Stimulated activated CD8-positive, alpha-beta memory T cell treated with anti-CD3 and anti-CD28 coated beads, Interleukin-7, amount 100 ng/mL, for 4 hours (primary cell): Measurements from ENCODE around the gene USP13.
"Not testable (repeated sequence)": the region's sequence is repeated elsewhere in the genome, so short reads cannot be mapped to it uniquely, and the experiment has no call there.

Experiments
- DNase-seq, 2 donors: peaks; one replicate each; pipeline ENCODE4 v3.0.0-alpha.2; 2020; ENCODE audit warnings: low read depth in 2 of 2

Gene USP13, protein sequence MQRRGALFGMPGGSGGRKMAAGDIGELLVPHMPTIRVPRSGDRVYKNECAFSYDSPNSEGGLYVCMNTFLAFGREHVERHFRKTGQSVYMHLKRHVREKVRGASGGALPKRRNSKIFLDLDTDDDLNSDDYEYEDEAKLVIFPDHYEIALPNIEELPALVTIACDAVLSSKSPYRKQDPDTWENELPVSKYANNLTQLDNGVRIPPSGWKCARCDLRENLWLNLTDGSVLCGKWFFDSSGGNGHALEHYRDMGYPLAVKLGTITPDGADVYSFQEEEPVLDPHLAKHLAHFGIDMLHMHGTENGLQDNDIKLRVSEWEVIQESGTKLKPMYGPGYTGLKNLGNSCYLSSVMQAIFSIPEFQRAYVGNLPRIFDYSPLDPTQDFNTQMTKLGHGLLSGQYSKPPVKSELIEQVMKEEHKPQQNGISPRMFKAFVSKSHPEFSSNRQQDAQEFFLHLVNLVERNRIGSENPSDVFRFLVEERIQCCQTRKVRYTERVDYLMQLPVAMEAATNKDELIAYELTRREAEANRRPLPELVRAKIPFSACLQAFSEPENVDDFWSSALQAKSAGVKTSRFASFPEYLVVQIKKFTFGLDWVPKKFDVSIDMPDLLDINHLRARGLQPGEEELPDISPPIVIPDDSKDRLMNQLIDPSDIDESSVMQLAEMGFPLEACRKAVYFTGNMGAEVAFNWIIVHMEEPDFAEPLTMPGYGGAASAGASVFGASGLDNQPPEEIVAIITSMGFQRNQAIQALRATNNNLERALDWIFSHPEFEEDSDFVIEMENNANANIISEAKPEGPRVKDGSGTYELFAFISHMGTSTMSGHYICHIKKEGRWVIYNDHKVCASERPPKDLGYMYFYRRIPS

DNA sequence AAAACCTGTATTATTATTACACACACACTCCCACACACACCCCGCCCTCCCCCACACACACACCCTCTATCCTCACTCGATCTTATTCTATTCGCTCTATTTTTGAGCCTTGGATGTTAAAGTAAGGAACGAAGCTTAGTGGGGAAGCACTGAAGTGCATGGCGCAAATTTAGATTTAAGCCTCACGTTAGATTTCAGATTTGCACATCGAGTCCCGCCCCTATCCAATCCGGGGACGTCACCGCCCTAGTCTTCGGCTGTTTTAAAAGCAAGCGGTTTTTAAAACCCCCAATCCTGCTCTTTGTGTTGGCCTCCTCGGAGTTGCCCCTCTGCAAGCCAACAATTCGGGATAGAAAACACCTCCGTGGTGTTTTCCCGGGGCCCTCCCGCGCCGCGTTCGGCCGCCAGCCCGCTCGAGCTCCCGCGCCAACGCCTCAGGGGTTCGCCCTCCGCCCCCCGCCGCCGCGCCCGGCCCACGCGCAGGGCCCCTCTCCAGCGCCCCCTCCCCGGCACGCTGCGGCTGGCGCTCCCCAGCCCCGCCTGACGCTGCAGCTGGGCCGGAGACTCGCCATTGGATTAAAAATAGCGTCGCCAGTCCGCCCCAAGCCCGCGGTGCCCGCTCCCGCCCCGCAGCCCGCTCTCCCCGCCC lies at the start of gene USP13:
Gene USP13 (plus strand): TSS at position 594 of the 649 bp plus-strand sequence. CDS start 186 bp downstream, outside the sequence.
- DNase-seq: peak; percentile 17 to 59

DNA sequence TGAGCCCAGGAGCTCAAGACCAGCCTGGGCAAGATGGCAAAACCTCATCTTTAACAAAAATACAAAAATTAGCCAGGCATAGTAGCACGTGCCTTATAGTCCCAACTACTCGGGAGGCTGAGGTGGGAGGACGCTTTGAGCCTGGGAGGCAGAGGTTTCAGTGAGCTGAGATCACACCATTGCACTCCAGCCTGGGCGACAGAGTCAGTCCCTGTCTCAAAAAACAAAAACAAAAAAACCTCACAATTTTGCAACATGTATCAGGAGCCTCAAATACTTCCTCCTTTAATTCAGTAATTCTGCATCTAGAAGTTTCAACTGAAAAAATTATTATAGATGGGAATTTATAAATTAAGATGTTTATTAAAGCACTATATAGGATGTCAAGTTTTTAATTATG lies 49.5 kb upstream of the USP13 start:
- DNase-seq: no peak

DNA sequence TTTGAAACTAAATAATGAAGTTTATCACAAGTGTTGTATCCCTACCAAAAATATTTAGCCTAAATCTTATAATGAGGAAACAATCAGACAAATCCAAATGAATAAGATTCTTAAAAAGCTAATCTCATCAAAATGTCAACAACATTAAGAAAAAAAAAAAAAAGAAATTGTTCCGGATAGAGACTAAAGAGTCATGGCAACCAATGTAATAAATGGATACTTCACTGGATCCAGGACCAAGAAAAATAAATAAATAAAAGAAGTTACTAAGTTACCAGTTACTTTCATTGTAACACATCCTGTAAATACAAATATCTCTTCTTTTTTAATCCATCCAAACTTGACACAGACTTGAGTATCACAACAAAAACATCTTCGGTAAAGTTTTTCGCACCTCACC lies 49.0 kb upstream of the USP13 start:
- DNase-seq: no peak

DNA sequence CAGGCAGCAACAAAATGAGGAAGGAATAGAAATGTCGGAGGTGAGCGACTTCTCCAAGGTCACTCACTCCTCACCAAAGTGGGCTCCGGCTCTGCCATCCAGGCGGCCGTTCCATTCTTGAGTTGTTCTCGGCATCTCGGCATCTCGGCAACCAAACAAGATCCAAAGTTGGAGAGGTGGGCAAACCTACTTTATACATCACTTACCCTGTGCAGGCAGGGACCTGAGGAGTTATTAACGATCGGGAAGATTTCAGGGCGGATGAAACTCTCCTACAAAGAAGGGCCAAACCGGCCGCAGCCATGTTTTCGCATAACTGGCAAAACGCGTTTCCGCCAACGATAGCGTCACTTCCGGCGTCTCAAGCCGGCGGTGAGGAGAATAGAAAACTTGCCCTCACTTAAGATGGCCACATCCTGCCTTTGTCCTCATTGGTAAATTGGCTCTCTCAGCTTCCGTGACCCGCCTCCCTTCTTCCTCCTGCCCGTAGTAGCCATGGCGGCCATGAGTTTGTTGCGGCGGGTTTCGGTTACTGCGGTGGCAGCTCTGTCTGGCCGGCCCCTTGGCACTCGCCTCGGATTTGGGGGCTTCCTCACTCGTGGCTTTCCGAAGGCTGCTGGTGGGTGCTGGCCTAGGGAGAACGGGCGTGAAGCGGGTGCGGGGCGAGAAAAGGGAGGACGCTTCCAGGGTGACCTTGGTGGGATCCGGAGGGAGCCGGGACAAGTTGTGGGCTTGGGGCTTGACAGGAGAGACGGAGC lies 48.3 kb upstream of the USP13 start, which contains the start of the genes MRPL47 and NDUFB5:
Gene MRPL47 (minus strand): TSS at position 318 of the 758 bp plus-strand sequence. CDS start 14 bp downstream, at position 304.
Gene NDUFB5 (plus strand): TSS at position 474 of the 758 bp plus-strand sequence. CDS start 22 bp downstream, at position 496.
- peak; percentile 84 to 90 for DNase-seq

DNA sequence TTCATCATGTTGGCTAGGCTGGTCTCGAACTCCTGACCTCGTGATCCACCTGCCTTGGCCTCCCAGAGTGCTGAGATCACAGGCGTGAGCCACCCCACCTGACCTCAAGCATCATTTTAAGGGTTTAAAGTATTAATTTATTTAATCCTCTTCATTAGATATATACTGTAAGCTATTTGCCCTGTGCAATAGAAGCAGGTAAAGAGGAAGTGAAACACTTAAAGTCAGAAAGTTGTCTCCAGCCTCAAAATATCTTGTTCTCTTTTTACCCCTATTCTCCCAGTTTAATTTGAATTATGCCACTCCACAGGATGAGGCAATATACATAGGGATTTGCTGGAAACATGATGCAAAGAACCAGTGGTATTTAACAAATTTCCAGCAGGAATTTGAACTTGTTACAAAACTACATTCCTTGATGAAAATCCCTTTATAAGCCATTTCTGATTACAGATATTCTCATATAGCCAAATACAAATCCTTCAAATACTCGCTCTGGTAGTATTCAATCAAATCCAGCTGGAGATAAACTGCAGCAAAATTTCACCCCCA lies 46.2 kb upstream of the USP13 start:
- DNase-seq: no peak

DNA sequence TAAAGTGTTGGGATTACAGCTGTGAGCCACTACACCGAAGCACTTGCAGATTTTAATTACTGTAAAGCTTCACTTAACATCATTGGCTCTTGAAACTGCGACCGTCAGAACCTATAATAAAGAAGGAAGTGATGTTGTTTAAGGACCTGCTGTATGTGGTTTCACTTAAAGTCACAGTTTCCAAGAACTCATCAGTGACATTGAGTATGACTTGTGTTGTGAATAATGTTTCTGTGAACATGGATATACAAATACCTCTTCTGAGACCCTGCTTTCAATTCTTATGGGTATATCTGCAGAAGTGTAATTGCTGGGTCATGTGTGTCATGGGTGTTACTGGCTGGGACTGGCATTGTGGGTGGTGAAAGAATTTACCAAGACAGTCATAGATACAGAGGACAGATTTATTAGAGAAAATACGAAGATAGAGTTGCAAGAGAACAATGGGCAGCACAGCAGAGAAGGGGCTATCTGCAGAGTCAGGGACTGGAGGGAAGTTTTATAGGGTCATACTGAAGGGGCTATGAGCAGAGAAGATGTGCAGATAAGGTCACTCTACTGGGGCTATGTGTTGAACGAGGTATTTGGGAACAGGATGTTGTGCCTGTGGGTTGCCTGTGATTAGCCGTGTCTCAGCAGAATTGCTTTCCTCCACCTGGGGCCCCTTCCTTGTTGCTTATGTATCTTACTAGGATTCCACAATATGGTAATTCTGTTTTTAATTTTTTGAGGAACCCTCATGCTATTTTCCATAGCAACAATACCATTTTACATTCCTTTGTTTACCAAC lies 43.7 kb upstream of the USP13 start:
- no peak for DNase-seq

DNA sequence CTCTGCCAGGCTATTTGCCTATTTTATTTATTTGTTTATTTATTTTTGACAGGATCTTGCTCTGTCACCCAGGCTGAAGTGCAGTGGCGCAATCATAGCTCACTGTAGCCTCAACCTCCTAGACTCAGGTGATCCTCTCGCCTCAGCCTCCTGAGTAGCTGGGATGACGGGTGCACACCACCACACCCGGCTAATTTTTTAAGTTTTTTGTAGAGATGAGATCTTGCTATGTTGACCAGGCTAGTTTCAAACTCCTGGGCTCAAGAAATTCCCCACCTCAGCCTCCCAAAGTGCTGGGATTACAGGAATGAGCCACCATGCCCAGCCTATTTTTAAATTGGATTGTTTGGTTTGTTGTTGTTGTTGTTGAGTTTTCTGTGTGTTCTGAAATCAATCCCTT lies 42.8 kb upstream of the USP13 start:
- no peak for DNase-seq

DNA sequence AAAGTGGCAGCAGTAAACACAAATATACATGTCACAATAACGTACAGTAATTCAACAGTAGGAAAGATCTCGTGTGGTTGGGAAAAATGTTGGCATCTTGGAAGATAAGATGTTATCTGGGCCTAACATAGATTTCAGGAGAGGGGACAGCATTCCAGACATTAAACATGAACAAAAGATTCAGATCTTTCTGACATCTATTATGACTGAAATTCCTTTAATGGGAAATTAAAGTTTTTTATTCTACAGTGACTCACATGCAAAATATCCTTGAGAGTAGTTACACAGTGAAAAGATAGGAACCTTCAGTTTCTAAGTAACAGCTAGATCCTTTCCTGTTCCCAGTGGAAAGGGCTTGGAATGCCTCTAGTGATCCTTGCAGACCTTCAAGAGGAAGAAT lies 39.0 kb upstream of the USP13 start:
- DNase-seq: no peak

DNA sequence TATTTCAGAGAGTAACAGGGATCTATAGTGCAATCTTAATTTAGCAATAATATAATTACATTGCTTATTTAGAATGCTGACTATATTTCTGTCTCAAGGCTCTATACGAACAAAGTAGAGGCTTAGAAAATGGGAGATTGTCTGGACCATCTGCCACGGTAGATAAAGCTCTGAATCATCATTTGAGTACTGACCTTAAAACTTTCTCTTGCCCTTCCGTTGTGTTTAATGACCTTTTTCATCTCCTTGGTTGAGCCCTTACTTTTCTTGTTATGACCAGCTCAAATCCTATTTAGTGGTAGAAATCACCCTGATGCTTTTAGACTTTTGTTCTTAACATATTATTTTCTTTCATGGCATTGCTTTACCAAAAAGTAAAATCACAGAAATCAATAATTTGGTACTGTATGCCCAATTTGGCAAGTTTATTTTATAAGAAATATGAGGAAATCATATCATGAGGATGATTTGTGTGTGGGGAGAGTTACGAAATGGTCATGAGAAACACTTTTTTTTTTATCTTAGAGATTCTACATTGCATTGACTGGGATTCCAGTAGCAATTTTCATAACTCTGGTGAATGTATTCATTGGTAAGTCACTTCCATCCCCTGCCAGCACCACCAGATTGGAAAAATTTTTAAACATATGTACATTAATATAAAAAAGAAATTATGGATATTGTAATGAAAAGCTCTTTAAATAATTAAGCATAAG lies 37.2 kb upstream of the USP13 start:
- no peak for DNase-seq

DNA sequence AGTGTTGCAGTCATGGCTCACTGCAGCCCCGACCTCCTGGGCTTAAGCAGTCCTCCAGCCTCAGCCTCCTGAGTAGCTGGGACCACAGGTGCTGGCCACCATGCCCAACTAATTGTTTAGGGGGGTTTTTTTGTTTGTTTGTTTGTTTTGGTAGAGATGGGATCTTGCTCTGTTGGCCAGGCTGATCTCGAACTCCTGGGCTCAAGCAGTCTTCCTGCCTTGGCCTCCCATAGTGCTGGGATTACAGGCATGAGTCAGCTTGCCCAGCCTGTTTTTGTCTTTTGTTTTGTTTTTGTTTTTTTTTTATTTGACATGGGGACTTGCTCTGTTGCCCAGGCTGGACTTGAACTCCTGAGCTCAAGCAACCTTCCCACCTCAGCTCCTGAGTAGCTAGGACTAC lies 30.8 kb upstream of the USP13 start:
- no peak for DNase-seq

DNA sequence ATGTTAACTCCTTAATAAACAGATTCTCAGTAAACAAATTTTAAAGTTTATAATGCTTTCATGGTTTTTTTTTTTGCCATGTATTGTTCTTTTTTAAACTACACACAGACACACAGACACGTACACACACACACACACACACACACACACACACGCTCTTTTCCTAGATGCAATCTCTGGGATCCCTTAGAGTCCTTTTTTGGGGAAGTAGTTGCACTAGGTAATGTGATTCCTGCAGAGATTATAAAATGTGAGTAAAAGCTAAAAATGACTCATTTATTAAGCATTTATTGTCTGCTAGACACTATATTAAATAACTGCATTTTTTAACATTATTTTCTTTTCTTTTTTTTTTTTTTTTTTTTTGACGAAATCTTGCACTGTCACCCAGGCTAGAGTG lies 28.4 kb upstream of the USP13 start:
- DNase-seq: no peak

DNA sequence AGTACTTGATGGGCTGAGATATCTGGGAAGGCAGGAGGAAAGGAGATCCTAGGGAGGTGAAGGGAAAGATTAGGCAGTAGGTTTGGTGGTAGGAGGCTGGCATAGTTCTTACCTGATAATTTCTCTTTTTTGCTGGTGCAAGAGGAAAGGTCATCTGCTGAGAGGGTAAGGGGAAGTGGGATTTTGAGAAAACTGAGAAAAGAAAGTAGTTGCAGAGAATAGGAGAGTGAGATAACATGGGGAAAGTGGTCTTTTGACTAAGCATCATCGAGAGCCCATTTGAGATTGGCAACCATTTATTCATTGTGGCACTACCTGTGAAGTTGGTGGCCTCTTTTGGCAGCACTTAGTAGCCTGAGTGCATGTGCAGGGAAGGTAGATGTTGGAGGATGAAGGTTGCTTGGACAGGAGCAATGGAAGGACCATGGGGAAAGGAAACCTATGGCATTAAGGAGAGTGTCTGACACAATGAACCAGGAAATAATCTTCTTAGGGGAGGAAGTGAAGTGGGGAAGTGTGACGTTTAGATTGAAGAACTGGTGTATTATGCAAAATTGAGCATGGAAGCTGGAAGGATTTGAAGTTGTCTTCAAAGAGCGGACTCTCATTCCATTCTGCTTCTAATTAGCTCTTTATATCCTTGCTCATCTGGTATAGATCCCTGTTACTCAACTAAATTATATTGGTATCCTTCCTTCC lies 21.9 kb upstream of the USP13 start:
- no peak for DNase-seq

DNA sequence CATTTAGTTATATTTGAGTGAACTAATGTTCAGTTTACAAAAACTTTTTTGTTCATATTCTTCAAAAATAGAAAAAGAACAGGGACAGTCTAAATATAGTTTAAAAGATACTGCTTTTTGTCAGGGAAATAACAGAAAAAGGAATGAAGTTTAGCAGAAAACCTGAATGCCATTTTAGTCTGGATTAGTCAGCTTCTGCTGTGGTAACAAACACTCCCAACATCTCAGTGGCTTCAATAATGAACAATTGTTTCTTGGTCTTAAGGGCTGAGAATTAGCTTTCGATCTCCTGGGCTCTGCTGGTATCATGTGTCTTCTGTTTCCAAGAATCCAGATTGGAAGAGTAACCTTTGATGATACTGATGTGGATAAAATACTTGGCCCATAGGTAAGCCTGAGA lies 12.4 kb upstream of the USP13 start:
- no peak for DNase-seq

DNA sequence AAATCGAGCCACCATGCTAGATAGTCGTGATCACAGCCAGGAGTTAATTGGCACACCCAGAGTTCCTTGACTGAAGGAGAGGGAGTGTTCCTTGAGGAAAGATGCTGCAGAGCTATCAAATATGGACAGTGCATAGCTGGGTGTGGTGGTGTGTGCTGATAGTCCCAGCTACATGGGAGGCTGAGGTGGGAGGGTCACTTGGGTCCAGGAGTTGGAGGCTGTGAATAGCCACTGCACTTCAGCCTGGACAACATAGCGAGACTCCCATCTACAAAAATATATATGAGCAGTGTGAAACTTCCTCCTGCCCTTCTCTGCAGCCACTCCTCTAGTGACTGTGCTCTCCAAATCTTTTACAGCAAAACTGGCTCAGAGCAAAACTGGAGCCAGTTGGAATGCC lies 10.0 kb upstream of the USP13 start:
- DNase-seq: no peak

DNA sequence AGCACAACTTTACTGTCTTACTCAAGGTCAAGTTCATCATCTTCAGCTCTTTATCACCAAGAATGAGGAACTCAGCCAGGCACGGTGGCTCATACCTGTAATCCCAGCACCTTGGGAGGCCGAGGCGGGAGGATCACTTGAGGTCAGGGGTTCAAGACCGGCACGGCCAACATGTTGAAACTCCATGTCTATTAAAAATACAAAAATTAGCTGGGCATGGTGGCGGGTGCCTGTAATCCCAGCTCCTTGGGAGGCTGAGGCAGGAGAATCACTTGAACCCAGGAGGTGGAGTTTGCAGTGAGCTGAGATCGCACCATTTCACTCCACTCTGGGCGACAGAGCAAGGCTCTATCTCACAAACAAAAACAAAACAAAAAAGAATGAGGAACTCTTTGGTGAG lies 9.0 kb upstream of the USP13 start:
- DNase-seq: not testable (repeated sequence)

DNA sequence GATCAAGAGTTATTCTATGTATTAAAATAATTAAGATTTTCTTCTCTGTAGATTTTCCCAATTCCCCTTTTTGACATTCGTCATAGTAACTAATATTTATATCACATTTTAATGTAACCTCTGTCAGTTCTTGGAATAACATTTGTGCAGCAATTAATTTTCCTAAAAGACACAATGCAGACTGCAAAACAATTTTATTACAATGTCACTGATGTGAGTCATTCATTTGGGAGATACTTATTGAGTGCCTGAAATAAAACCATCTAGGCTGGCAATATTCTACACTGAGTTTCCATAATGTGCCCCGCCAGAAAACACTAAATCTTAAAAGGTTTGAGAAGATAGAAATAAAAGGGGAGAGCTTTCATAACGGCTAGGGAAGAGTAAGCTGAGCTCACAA lies 6.7 kb upstream of the USP13 start:
- no peak for DNase-seq

DNA sequence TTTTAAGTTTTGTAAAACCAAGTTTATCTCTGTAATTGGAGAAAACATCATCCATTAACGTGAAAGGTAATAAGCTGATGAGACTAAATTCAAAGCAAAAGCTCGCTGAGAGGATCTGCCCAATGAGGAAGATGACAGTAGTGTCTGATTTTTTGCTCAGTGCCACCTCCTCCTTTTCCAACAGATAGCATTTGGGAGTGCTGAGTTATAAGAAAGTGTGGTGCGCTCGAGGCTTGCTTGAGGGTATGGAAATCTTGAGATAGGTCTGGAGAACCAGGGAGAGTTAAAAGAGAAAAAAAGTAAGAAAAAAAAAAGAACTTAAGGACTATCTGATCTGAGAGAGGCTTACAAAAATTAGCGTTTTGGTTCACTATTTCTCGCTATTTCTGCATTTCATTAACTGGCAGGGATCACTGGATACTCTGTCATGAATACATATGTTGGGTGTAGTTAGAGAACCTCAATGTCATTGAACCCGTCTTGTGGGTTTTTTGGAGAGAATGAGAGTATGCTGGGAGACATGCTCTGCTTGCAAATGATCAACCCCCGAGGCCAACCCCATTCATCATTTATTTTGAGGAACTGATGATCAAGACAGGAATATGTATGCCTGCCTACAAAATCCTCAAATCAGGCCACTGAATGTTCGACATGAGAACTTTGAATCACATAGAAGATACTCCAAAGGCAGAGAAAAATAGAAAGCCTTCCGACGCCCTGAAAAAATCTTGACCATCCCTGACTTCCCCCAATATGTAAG lies 973 bp upstream of the USP13 start:
- DNase-seq: no peak

DNA sequence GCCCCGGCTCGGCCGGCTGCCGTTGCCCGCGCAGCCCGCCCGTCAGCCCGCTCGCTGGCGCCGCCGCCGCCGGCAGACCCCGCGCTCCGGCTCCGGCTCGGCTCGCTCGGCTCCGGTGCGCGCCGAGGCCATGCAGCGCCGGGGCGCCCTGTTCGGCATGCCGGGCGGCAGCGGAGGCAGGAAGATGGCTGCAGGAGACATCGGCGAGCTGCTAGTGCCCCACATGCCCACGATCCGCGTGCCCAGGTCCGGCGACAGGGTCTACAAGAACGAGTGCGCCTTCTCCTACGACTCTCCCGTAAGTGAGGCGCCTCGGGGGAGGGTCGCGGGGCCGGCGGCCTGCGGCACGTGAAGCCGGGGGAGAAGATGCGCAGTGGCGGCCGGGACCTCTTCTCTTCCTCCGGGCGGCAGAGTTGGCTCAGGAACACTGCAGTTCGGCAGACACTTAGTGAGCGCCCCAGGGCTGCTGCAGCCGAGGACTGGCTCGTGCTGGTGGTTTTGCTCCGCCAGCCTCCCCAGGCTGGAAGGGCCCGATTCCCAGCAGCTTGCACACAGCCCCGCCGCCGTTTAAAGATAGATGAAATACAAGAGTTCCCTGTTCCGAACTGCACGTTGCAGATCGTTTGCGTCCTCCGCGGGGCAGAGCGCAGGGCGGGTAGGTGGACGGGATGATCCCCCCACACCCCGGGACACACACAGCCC lies 407 bp downstream of the USP13 start:
- DNase-seq: peak; percentile 26 to 45
